ENCODE data around the gene FYCO1. TPM values are rescaled to one million over a fixed set of nuclear protein-coding genes. Genes with fewer than 3 reads are reported as not detected.

The FYCO1 gene
- 44.7 and 47.0 TPM in 2 replicates for total RNA-seq

GRCh38 chr3:45995236-45996192, at the start of gene FYCO1:
Gene FYCO1, minus strand, starts transcription at chr3:45995824. Its CDS starts 10,914 bp downstream, at chr3:45984910.

GRCh38 chr3:46027021-46027705, 31.5 kb upstream of the FYCO1 start, which contains the start of gene XCR1:
Gene XCR1, minus strand, starts transcription at chr3:46027483. Its CDS starts 5,536 bp downstream, at chr3:46021947.

GRCh38 chr3:45943207-45943846, 52.3 kb downstream of the FYCO1 start, which contains the start of gene CXCR6:
Gene CXCR6, plus strand, starts transcription at chr3:45943464. Its CDS starts 3,018 bp downstream, at chr3:45946482.

GRCh38 chr3:45885979-45886705, 109.5 kb downstream of the FYCO1 start, which contains the start of gene CCR9:
Gene CCR9, plus strand, starts transcription at chr3:45886543. Its CDS starts 8,391 bp downstream, at chr3:45894934.

Other genes with a start within 250 kb of the FYCO1 start
- under 0.01 TPM in 1 of 2 replicates, not detected in the other for gene SLC6A20, start 199.3 kb downstream of the FYCO1 start, total RNA-seq
- 17.5 and 22.5 TPM in 2 replicates for gene LZTFL1, start 153.7 kb downstream of the FYCO1 start, total RNA-seq
- gene CCR9, start 109.3 kb downstream of the FYCO1 start, total RNA-seq = not detected in 2 replicates
- not detected in 2 replicates for gene CXCR6, start 52.4 kb downstream of the FYCO1 start, total RNA-seq
- under 0.01 TPM in 1 of 2 replicates, not detected in the other for gene XCR1, start 31.7 kb upstream of the FYCO1 start, total RNA-seq
- 4.5 and 7.6 TPM in 2 replicates for gene CCR1, start 212.5 kb upstream of the FYCO1 start, total RNA-seq
- gene CCR3, start 246.6 kb upstream of the FYCO1 start, total RNA-seq = 0.33 TPM in 1 of 2 replicates, not detected in the other